HEK293 (cell line): ENCODE data around the gene ACTR1A.

ENCODE experiments used
- GLI4 ChIP-seq: fragments of 450-650 bp; formaldehyde crosslinking; IDR thresholded peaks from 2 replicates; pipeline ENCODE4 v1.5.1; 2016; ENCODE audit warnings: missing biosample characterization, missing genetic modification characterization
- HOXC10 ChIP-seq: sonication (generic); formaldehyde crosslinking; IDR thresholded peaks from 2 replicates; pipeline ENCODE4 v1.8.1; 2023; ENCODE audit warnings: mild to moderate bottlenecking, missing genetic modification reagents
- SP3 ChIP-seq: fragments of 450-650 bp; formaldehyde crosslinking; IDR thresholded peaks from 2 replicates; pipeline ENCODE4 v1.5.1; 2016; ENCODE audit warnings: missing biosample characterization, missing genetic modification characterization
- ZBTB20 ChIP-seq: fragments of 450-650 bp; formaldehyde crosslinking; IDR thresholded peaks from 2 replicates; pipeline ENCODE4 v1.5.1; 2016; ENCODE audit warnings: missing biosample characterization, missing genetic modification characterization
- ZFP41 ChIP-seq: fragments of 450-650 bp; formaldehyde crosslinking; IDR thresholded peaks from 2 replicates; pipeline ENCODE4 v1.5.1; 2016; ENCODE audit warnings: missing biosample characterization, missing genetic modification characterization, borderline replicate concordance
- ZNF114 ChIP-seq: fragments of 450-650 bp; formaldehyde crosslinking; IDR thresholded peaks from 2 replicates; pipeline ENCODE4 v1.5.0; 2017; ENCODE audit warnings: missing biosample characterization, missing genetic modification characterization
- ZNF16 ChIP-seq: fragments of 450-650 bp; formaldehyde crosslinking; IDR thresholded peaks from 2 replicates; pipeline ENCODE4 v1.5.1; 2016; ENCODE audit warnings: low read depth, missing biosample characterization, missing genetic modification characterization
- ZNF248 ChIP-seq: fragments of 450-650 bp; formaldehyde crosslinking; IDR thresholded peaks from 2 replicates; pipeline ENCODE4 v1.5.1; 2017; ENCODE audit warnings: missing biosample characterization, missing genetic modification characterization
- ZNF354C ChIP-seq: fragments of 450-650 bp; formaldehyde crosslinking; IDR thresholded peaks from 2 replicates; pipeline ENCODE4 v1.5.1; 2016; ENCODE audit warnings: missing biosample characterization, missing genetic modification characterization, low read depth, borderline replicate concordance
- ZNF366 ChIP-seq: fragments of 450-650 bp; formaldehyde crosslinking; conservative IDR thresholded peaks from 2 replicates; pipeline ENCODE4 v1.5.1; 2016; ENCODE audit warnings: missing biosample characterization, missing genetic modification characterization
- ZNF416 ChIP-seq: fragments of 450-650 bp; formaldehyde crosslinking; IDR thresholded peaks from 2 replicates; pipeline ENCODE4 v1.5.1; 2016; ENCODE audit warnings: missing biosample characterization, missing genetic modification characterization
- ZNF544 ChIP-seq: fragments of 450-650 bp; formaldehyde crosslinking; IDR thresholded peaks from 2 replicates; pipeline ENCODE4 v1.5.0; 2017; ENCODE audit warnings: missing biosample characterization, missing genetic modification characterization
- ZNF571 ChIP-seq: fragments of 450-650 bp; formaldehyde crosslinking; IDR thresholded peaks from 2 replicates; pipeline ENCODE4 v1.5.0; 2017; ENCODE audit warnings: missing biosample characterization, missing genetic modification characterization
- ZNF626 ChIP-seq: fragments of 450-650 bp; sonication (Bioruptor Pico); formaldehyde crosslinking; IDR thresholded peaks from 2 replicates; pipeline ENCODE4 v1.5.1; 2018; ENCODE audit warnings: missing biosample characterization, missing genetic modification characterization, inconsistent platforms
- ZNF654 ChIP-seq: fragments of 450-650 bp; formaldehyde crosslinking; IDR thresholded peaks from 2 replicates; pipeline ENCODE4 v1.5.1; 2016; ENCODE audit warnings: low read depth, missing biosample characterization, missing genetic modification characterization
- ZNF670 ChIP-seq: fragments of 450-650 bp; formaldehyde crosslinking; IDR thresholded peaks from 2 replicates; pipeline ENCODE4 v1.5.1; 2016; ENCODE audit warnings: missing biosample characterization, missing genetic modification characterization, low read depth
- ZNF701 ChIP-seq: fragments of 450-650 bp; formaldehyde crosslinking; IDR thresholded peaks from 2 replicates; pipeline ENCODE4 v1.5.1; 2016; ENCODE audit warnings: missing biosample characterization, missing genetic modification characterization
- ZNF837 ChIP-seq: fragments of 450-650 bp; formaldehyde crosslinking; IDR thresholded peaks from 2 replicates; pipeline ENCODE4 v1.5.1; 2016; ENCODE audit warnings: missing biosample characterization, missing genetic modification characterization
- TF ChIP-seq, protein P1 (sequence below): fragments of 450-650 bp; formaldehyde crosslinking; IDR thresholded peaks from 2 replicates; pipeline ENCODE4 v1.5.1; 2017; ENCODE audit warnings: missing biosample characterization, missing genetic modification characterization
- TF ChIP-seq, protein P2 (sequence below): fragments of 450-650 bp; formaldehyde crosslinking; IDR thresholded peaks from 2 replicates; pipeline ENCODE4 v1.5.1; 2016; ENCODE audit warnings: missing biosample characterization, missing genetic modification characterization
- TF ChIP-seq, protein P3 (sequence below): fragments of 450-650 bp; formaldehyde crosslinking; IDR thresholded peaks from 2 replicates; pipeline ENCODE4 v1.5.1; 2016; ENCODE audit warnings: missing biosample characterization, missing genetic modification characterization
- TF ChIP-seq, protein P4 (sequence below): fragments of 450-650 bp; formaldehyde crosslinking; IDR thresholded peaks from 2 replicates; pipeline ENCODE4 v1.5.1; 2017; ENCODE audit warnings: missing biosample characterization, missing genetic modification characterization
- TF ChIP-seq, protein P5 (sequence below): fragments of 450-650 bp; formaldehyde crosslinking; IDR thresholded peaks from 2 replicates; pipeline ENCODE4 v1.5.1; 2016; ENCODE audit warnings: missing biosample characterization, missing genetic modification characterization, borderline replicate concordance
- TF ChIP-seq, protein P6 (sequence below): fragments of 450-650 bp; formaldehyde crosslinking; IDR thresholded peaks from 2 replicates; pipeline ENCODE4 v1.5.1; 2017; ENCODE audit warnings: missing biosample characterization, missing genetic modification characterization
- TF ChIP-seq, protein P7 (sequence below): fragments of 450-650 bp; formaldehyde crosslinking; IDR thresholded peaks from 2 replicates; pipeline ENCODE4 v1.5.1; 2016; ENCODE audit warnings: missing biosample characterization, missing genetic modification characterization

The ACTR1A gene

DNA sequence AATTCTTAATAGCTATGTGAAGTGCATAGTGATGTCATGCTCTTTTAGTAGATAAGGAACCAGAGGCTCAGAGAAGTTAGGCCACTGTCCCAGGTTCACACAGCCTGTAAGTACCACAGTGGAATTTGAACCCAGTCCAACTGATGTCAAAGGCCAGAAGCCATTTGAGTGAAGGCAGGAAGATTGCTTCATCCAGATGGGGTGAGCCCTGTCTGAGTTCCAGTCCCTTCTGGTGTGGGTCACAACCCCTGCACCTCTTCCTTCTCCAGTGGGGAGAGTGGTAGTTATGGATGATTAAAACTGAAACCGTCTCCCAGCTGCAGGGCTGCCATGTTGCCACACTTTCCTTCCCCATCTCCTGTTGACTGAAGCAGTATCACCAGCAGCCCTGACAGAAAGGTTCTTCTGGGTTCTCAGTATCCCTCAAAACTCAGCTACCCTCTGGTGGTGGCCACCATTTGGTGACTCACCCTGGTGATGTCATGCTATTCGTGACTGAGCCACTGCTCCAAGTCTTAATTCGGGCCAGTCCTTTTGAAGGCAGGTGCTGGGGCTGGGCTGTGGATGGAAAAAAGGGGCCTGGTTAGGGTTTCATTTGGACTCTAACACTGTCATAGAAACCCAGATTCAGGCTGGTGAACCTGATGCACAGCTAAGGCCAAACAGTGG lies 49.7 kb downstream of the ACTR1A start (continued):
- TF ChIP-seq, protein P1, sequence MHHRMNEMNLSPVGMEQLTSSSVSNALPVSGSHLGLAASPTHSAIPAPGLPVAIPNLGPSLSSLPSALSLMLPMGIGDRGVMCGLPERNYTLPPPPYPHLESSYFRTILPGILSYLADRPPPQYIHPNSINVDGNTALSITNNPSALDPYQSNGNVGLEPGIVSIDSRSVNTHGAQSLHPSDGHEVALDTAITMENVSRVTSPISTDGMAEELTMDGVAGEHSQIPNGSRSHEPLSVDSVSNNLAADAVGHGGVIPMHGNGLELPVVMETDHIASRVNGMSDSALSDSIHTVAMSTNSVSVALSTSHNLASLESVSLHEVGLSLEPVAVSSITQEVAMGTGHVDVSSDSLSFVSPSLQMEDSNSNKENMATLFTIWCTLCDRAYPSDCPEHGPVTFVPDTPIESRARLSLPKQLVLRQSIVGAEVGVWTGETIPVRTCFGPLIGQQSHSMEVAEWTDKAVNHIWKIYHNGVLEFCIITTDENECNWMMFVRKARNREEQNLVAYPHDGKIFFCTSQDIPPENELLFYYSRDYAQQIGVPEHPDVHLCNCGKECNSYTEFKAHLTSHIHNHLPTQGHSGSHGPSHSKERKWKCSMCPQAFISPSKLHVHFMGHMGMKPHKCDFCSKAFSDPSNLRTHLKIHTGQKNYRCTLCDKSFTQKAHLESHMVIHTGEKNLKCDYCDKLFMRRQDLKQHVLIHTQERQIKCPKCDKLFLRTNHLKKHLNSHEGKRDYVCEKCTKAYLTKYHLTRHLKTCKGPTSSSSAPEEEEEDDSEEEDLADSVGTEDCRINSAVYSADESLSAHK (tag by site-specific recombination): peak; percentile 36; the same call in 1 of the 2 replicates
- TF ChIP-seq HOXC10 (CRISPR knock-in tag): no peak
- no peak for TF ChIP-seq ZNF354C (tag by site-specific recombination)
- TF ChIP-seq ZNF16 (tag by site-specific recombination): no peak
- no peak for TF ChIP-seq GLI4 (tag by site-specific recombination)
- no peak for TF ChIP-seq ZNF654 (tag by site-specific recombination)
- TF ChIP-seq, protein P2, sequence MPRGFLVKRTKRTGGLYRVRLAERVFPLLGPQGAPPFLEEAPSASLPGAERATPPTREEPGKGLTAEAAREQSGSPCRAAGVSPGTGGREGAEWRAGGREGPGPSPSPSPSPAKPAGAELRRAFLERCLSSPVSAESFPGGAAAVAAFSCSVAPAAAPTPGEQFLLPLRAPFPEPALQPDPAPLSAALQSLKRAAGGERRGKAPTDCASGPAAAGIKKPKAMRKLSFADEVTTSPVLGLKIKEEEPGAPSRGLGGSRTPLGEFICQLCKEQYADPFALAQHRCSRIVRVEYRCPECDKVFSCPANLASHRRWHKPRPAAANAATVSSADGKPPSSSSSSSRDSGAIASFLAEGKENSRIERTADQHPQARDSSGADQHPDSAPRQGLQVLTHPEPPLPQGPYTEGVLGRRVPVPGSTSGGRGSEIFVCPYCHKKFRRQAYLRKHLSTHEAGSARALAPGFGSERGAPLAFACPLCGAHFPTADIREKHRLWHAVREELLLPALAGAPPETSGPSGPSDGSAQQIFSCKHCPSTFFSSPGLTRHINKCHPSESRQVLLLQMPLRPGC: no peak
- TF ChIP-seq SP3 (tag by site-specific recombination): peak; percentile 24; the same call in 1 of the 2 replicates
- TF ChIP-seq ZNF366 (tag by site-specific recombination): peak; percentile 72
- TF ChIP-seq ZNF544: no peak
- TF ChIP-seq ZNF248 (tag by site-specific recombination): no peak
- TF ChIP-seq, protein P3, sequence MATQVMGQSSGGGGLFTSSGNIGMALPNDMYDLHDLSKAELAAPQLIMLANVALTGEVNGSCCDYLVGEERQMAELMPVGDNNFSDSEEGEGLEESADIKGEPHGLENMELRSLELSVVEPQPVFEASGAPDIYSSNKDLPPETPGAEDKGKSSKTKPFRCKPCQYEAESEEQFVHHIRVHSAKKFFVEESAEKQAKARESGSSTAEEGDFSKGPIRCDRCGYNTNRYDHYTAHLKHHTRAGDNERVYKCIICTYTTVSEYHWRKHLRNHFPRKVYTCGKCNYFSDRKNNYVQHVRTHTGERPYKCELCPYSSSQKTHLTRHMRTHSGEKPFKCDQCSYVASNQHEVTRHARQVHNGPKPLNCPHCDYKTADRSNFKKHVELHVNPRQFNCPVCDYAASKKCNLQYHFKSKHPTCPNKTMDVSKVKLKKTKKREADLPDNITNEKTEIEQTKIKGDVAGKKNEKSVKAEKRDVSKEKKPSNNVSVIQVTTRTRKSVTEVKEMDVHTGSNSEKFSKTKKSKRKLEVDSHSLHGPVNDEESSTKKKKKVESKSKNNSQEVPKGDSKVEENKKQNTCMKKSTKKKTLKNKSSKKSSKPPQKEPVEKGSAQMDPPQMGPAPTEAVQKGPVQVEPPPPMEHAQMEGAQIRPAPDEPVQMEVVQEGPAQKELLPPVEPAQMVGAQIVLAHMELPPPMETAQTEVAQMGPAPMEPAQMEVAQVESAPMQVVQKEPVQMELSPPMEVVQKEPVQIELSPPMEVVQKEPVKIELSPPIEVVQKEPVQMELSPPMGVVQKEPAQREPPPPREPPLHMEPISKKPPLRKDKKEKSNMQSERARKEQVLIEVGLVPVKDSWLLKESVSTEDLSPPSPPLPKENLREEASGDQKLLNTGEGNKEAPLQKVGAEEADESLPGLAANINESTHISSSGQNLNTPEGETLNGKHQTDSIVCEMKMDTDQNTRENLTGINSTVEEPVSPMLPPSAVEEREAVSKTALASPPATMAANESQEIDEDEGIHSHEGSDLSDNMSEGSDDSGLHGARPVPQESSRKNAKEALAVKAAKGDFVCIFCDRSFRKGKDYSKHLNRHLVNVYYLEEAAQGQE (tag by site-specific recombination): no peak
- TF ChIP-seq ZNF571 (tag by site-specific recombination): no peak
- no peak for TF ChIP-seq ZNF416 (tag by site-specific recombination)
- TF ChIP-seq ZFP41 (tag by site-specific recombination): no peak
- TF ChIP-seq ZNF626 (tag by site-specific recombination): no peak
- TF ChIP-seq ZNF701 (tag by site-specific recombination): no peak
- TF ChIP-seq, protein P4, sequence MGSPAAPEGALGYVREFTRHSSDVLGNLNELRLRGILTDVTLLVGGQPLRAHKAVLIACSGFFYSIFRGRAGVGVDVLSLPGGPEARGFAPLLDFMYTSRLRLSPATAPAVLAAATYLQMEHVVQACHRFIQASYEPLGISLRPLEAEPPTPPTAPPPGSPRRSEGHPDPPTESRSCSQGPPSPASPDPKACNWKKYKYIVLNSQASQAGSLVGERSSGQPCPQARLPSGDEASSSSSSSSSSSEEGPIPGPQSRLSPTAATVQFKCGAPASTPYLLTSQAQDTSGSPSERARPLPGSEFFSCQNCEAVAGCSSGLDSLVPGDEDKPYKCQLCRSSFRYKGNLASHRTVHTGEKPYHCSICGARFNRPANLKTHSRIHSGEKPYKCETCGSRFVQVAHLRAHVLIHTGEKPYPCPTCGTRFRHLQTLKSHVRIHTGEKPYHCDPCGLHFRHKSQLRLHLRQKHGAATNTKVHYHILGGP: no peak
- TF ChIP-seq, protein P5, sequence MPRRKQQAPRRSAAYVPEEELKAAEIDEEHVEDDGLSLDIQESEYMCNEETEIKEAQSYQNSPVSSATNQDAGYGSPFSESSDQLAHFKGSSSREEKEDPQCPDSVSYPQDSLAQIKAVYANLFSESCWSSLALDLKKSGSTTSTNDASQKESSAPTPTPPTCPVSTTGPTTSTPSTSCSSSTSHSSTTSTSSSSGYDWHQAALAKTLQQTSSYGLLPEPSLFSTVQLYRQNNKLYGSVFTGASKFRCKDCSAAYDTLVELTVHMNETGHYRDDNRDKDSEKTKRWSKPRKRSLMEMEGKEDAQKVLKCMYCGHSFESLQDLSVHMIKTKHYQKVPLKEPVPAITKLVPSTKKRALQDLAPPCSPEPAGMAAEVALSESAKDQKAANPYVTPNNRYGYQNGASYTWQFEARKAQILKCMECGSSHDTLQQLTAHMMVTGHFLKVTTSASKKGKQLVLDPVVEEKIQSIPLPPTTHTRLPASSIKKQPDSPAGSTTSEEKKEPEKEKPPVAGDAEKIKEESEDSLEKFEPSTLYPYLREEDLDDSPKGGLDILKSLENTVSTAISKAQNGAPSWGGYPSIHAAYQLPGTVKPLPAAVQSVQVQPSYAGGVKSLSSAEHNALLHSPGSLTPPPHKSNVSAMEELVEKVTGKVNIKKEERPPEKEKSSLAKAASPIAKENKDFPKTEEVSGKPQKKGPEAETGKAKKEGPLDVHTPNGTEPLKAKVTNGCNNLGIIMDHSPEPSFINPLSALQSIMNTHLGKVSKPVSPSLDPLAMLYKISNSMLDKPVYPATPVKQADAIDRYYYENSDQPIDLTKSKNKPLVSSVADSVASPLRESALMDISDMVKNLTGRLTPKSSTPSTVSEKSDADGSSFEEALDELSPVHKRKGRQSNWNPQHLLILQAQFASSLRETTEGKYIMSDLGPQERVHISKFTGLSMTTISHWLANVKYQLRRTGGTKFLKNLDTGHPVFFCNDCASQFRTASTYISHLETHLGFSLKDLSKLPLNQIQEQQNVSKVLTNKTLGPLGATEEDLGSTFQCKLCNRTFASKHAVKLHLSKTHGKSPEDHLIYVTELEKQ (tag by site-specific recombination): no peak; the same call in 1 of the 2 replicates
- no peak for TF ChIP-seq ZNF114 (tag by site-specific recombination)
- no peak for TF ChIP-seq ZNF837 (tag by site-specific recombination)
- TF ChIP-seq, protein P6, sequence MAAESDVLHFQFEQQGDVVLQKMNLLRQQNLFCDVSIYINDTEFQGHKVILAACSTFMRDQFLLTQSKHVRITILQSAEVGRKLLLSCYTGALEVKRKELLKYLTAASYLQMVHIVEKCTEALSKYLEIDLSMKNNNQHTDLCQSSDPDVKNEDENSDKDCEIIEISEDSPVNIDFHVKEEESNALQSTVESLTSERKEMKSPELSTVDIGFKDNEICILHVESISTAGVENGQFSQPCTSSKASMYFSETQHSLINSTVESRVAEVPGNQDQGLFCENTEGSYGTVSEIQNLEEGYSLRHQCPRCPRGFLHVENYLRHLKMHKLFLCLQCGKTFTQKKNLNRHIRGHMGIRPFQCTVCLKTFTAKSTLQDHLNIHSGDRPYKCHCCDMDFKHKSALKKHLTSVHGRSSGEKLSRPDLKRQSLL: peak; percentile 66
- TF ChIP-seq, protein P7, sequence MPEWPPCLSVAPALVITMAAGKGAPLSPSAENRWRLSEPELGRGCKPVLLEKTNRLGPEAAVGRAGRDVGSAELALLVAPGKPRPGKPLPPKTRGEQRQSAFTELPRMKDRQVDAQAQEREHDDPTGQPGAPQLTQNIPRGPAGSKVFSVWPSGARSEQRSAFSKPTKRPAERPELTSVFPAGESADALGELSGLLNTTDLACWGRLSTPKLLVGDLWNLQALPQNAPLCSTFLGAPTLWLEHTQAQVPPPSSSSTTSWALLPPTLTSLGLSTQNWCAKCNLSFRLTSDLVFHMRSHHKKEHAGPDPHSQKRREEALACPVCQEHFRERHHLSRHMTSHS (tag by site-specific recombination): no peak
- peak; percentile 78 for TF ChIP-seq ZBTB20 (tag by site-specific recombination)
- TF ChIP-seq ZNF670 (tag by site-specific recombination): no peak
